ENCODE results near the gene LUC7L. TPM values are rescaled to one million over a fixed set of nuclear protein-coding genes. Genes with fewer than 3 reads are reported as not detected.
A peak's percentile ranks its signal among the peaks of the same experiment; 100 is the strongest.

Gene LUC7L, protein sequence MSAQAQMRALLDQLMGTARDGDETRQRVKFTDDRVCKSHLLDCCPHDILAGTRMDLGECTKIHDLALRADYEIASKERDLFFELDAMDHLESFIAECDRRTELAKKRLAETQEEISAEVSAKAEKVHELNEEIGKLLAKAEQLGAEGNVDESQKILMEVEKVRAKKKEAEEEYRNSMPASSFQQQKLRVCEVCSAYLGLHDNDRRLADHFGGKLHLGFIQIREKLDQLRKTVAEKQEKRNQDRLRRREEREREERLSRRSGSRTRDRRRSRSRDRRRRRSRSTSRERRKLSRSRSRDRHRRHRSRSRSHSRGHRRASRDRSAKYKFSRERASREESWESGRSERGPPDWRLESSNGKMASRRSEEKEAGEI
- 23.3 TPM for total RNA-seq
- long read RNA-seq, partial matches to known transcripts: 3 of 12 reads
- long read RNA-seq, other reads (novel, unspliced or antisense): 6 of 12 reads

DNA sequence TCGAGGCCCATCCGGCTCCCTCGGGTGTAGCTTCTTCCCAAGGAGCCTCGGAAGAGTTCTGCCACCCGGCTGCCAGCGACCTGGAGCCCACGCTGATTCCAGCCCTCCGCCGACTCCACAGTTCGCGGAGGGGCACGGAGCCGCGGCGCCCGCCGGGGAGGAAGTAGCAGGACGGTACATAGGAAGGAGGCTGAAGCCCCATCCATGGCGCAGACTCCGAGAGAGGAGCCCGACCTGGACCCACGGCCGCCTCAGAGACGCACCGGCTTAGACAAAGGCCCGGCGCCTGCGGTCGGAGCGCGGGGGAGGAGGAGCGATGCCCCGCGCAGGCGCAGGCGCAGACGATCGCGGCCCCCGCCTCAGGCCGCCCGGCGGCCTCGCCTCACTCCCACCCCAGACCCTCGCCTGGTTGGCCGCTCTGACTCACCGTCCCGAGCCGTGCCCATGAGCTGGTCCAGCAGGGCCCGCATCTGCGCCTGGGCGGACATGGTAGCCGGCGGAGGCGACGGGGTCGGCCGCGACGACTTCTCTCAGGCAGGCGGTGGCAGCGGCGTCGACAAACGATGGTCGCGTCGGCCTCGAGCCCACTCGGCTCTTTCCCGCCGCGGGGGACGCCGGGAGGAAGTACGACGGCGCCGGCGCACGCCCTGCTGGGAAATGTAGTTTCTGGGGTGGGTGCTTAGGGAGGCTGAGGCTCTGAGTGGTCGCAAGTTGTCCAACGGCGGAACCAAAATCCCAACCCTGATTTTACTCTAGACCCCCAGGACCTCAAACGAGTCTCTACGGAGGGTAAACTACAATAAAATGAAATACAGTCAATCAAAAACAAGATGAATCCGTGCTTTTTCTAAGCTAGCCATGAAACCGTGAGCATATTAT is at the start of gene LUC7L:
LUC7L (minus strand) TSS at position 598 of the 879 bp plus-strand sequence; CDS start at position 488, 110 bp downstream.
- Histone ChIP-seq H3K27ac (replicated peaks) (peak within 1 kb of the TSS; percentile 99), H3K27me3 (ENCODE audit: low read depth) (no peaks in the 10 kb centered on the region), H3K36me3 (peaks cover 32% of the 10 kb centered on the region), H3K9me3 (replicated peaks) (no peaks in the 10 kb centered on the region), H3K4me1 (peaks cover 34% of the 10 kb centered on the region), H3K4me3 (peak within 1 kb of the TSS; percentile 92)
- peak; percentile 90 for DNase-seq
- intact Hi-C loops (cut with micrococcal nuclease): loop anchor here (10.0 kb wide), 1 partner anchor 126 kb away; the partner anchor contains the start of gene AXIN1
- TF ChIP-seq, protein P1, sequence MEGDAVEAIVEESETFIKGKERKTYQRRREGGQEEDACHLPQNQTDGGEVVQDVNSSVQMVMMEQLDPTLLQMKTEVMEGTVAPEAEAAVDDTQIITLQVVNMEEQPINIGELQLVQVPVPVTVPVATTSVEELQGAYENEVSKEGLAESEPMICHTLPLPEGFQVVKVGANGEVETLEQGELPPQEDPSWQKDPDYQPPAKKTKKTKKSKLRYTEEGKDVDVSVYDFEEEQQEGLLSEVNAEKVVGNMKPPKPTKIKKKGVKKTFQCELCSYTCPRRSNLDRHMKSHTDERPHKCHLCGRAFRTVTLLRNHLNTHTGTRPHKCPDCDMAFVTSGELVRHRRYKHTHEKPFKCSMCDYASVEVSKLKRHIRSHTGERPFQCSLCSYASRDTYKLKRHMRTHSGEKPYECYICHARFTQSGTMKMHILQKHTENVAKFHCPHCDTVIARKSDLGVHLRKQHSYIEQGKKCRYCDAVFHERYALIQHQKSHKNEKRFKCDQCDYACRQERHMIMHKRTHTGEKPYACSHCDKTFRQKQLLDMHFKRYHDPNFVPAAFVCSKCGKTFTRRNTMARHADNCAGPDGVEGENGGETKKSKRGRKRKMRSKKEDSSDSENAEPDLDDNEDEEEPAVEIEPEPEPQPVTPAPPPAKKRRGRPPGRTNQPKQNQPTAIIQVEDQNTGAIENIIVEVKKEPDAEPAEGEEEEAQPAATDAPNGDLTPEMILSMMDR (IDR thresholded peaks at IDR 0.05; ENCODE audit: borderline replicate concordance): no peak

DNA sequence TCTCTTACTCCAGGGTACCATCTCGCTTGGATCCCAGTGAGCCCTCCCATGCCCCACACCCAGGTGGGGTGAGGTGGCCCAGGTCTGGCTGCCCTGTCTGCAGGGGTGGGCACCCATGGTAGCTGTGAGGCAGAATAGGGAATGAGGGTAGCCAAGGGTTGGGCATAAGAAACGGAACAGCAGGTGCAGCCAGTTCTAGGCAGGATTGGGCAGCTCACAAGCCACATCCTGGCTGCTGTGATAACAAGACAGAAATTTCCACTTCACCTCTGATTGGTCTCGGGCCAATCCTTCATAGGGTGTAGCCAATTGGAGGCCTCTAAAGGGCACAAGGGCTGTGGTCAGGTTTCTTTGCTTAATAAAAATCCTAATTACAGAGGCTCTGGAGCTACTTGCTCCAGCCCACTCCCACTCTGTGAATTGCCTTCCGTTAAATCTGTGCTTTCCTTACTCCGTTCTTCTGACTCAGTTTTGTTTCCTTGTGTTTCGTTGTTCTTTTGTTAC is 49.7 kb upstream of the LUC7L start:
- H3K9me3 ChIP-seq (replicated peaks): no peaks in the 10 kb centered on the region
- peaks cover 41% of the 10 kb centered on the region for H3K4me1 ChIP-seq
- H3K4me3 ChIP-seq: no peak overlapping the region
- H3K27me3 ChIP-seq (ENCODE audit: low read depth): peaks cover 27% of the 10 kb centered on the region
- no peak for DNase-seq
- intact Hi-C loops (cut with micrococcal nuclease): no loop called here
- no peaks in the 10 kb centered on the region for H3K36me3 ChIP-seq
- TF ChIP-seq, protein P1 (IDR thresholded peaks at IDR 0.05; ENCODE audit: borderline replicate concordance): no peak
- H3K27ac ChIP-seq (replicated peaks): no peak overlapping the region

DNA sequence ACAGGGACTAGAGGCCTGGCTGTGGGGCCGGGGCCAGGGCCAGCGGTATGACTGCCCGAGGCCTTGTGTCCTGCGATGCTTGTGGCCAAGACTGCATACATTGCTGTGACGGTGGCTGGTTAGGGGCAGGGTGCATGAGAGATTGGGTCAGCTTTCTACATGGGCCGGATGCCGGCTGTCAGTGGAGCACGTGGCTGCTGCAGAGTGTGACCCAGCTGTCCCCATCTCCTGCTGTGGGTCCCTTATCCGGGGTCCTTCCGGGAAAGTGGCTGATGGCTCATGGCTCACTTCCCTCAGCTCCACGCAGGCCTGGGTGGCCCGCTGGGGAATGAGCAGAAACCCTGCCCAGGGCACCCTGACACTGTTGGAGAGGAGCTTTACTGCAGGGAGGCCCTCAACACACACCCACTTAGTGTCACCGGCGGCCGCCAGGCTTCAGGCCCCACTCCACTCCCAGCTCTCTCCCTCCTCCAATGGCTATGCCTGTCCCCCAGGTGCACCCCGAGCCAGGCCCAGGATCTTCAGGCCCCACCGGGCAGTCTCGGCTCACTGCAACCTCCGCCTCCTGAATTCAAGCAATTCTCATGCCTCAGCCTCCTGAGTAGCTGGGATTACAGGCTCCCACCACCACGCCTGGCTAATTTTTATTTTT is 47.3 kb upstream of the LUC7L start:
- Histone ChIP-seq H3K4me1 (peaks cover 40% of the 10 kb centered on the region), H3K27ac (replicated peaks) (no peak overlapping the region), H3K4me3 (peak overlapping the region; percentile 75), H3K9me3 (replicated peaks) (no peaks in the 10 kb centered on the region), H3K36me3 (no peaks in the 10 kb centered on the region), H3K27me3 (ENCODE audit: low read depth) (peaks cover 27% of the 10 kb centered on the region)
- intact Hi-C loops (cut with micrococcal nuclease): no loop called here
- no peak for DNase-seq
- TF ChIP-seq, protein P1 (IDR thresholded peaks at IDR 0.05; ENCODE audit: borderline replicate concordance): no peak

DNA sequence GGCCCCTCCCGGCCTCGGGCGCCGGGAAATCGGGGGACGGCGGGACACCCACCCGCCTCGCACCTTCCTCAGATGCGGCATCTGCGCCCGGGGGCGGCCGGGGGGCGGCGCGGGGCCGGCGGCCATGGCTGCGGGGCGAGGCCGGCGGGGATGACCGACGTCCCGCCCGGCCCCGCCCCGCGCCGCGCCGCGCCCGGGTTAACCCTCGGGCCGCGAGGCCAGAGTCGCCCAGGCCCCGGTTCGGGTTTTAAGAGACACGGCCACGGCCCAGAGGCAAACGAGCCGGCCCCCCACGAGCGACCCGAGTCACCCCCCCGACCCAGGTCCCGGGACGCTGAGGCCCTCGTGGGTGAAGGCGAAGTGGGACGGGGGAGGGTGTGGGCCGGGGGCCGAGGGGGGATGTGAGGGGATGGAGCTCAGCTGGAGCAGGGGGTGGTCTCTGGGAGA is 46.6 kb upstream of the LUC7L start, which contains the start of gene RGS11:
RGS11 (minus strand) TSS at position 159 of the 447 bp plus-strand sequence; CDS start at position 126, 33 bp downstream.
- intact Hi-C loops (cut with micrococcal nuclease): no loop called here
- Histone ChIP-seq H3K27ac (replicated peaks) (no peak within 1 kb of the TSS), H3K27me3 (ENCODE audit: low read depth) (peaks cover 20% of the 10 kb centered on the region), H3K9me3 (replicated peaks) (no peaks in the 10 kb centered on the region), H3K4me1 (peaks cover 32% of the 10 kb centered on the region), H3K36me3 (no peaks in the 10 kb centered on the region), H3K4me3 (peak within 1 kb of the TSS; percentile 75)
- TF ChIP-seq, protein P1 (IDR thresholded peaks at IDR 0.05; ENCODE audit: borderline replicate concordance): no peak
- no peak for DNase-seq
